HEK293 (cell line): ENCODE data around the gene PDCD4.

ENCODE experiments used
- FEZF1 ChIP-seq: fragments of 450-650 bp; formaldehyde crosslinking; IDR thresholded peaks from 2 replicates; pipeline ENCODE4 v1.5.1; 2016; ENCODE audit warnings: missing biosample characterization, missing genetic modification characterization
- GLIS1 ChIP-seq: fragments of 450-650 bp; formaldehyde crosslinking; IDR thresholded peaks from 2 replicates; pipeline ENCODE4 v1.5.1; 2016; ENCODE audit warnings: missing biosample characterization, missing genetic modification characterization
- KLF10 ChIP-seq: fragments of 450-650 bp; IDR thresholded peaks from 2 replicates; pipeline ENCODE4 v1.5.1; 2018; ENCODE audit warnings: missing biosample characterization, mild to moderate bottlenecking, missing genetic modification characterization
- KLF8 ChIP-seq: fragments of 450-650 bp; formaldehyde crosslinking; IDR thresholded peaks from 2 replicates; pipeline ENCODE4 v1.5.1; 2016; ENCODE audit warnings: missing biosample characterization, missing genetic modification characterization
- MEIS1 ChIP-seq: sonication (generic); formaldehyde crosslinking; IDR thresholded peaks from 2 replicates; pipeline ENCODE4 v1.8.1; 2022; ENCODE audit warnings: missing genetic modification reagents, mild to moderate bottlenecking, borderline replicate concordance
- OSR2 ChIP-seq: fragments of 450-650 bp; formaldehyde crosslinking; IDR thresholded peaks from 2 replicates; pipeline ENCODE4 v1.5.1; 2016; ENCODE audit warnings: missing biosample characterization, missing genetic modification characterization
- YY1 ChIP-seq: fragments of 450-650 bp; formaldehyde crosslinking; IDR thresholded peaks from 2 replicates; pipeline ENCODE4 v1.5.1; 2018; ENCODE audit warnings: missing biosample characterization, missing genetic modification characterization
- ZFHX2 ChIP-seq: fragments of 450-650 bp; formaldehyde crosslinking; conservative IDR thresholded peaks from 2 replicates; pipeline ENCODE4 v1.5.1; 2016; ENCODE audit warnings: missing biosample characterization, missing genetic modification characterization
- ZNF133 ChIP-seq: fragments of 450-650 bp; formaldehyde crosslinking; IDR thresholded peaks from 2 replicates; pipeline ENCODE4 v1.5.1; 2016; ENCODE audit warnings: missing biosample characterization, missing genetic modification characterization
- ZNF138 ChIP-seq: fragments of 450-650 bp; formaldehyde crosslinking; IDR thresholded peaks from 2 replicates; pipeline ENCODE4 v1.5.1; 2016; ENCODE audit warnings: missing biosample characterization, missing genetic modification characterization, borderline replicate concordance
- ZNF19 ChIP-seq: fragments of 450-650 bp; formaldehyde crosslinking; IDR thresholded peaks from 2 replicates; pipeline ENCODE4; 2016; ENCODE audit warnings: missing biosample characterization, missing genetic modification characterization, low read depth
- ZNF211 ChIP-seq: fragments of 450-650 bp; formaldehyde crosslinking; IDR thresholded peaks from 2 replicates; pipeline ENCODE4 v1.5.1; 2016; ENCODE audit warnings: low read depth, missing biosample characterization, missing genetic modification characterization
- ZNF24 ChIP-seq: fragments of 450-650 bp; formaldehyde crosslinking; IDR thresholded peaks from 2 replicates; pipeline ENCODE4 v1.5.1; 2016; ENCODE audit warnings: missing biosample characterization, missing genetic modification characterization
- ZNF324 ChIP-seq: fragments of 450-650 bp; formaldehyde crosslinking; IDR thresholded peaks from 2 replicates; pipeline ENCODE4 v1.5.1; 2016; ENCODE audit warnings: missing biosample characterization, missing genetic modification characterization
- ZNF394 ChIP-seq: fragments of 450-650 bp; formaldehyde crosslinking; IDR thresholded peaks from 2 replicates; pipeline ENCODE4 v1.5.1; 2016; ENCODE audit warnings: missing biosample characterization, missing genetic modification characterization, mild to moderate bottlenecking, moderate library complexity, borderline replicate concordance
- ZNF426 ChIP-seq: fragments of 450-650 bp; formaldehyde crosslinking; IDR thresholded peaks from 2 replicates; pipeline ENCODE4 v1.5.1; 2017; ENCODE audit warnings: missing biosample characterization, missing genetic modification characterization, mild to moderate bottlenecking, inconsistent platforms, moderate library complexity
- ZNF48 ChIP-seq: fragments of 450-650 bp; formaldehyde crosslinking; IDR thresholded peaks from 2 replicates; pipeline ENCODE4 v1.5.1; 2016; ENCODE audit warnings: missing biosample characterization, missing genetic modification characterization
- ZNF510 ChIP-seq: fragments of 450-650 bp; formaldehyde crosslinking; IDR thresholded peaks from 2 replicates; pipeline ENCODE4 v1.5.1; 2018; ENCODE audit warnings: mild to moderate bottlenecking, missing genetic modification characterization, missing biosample characterization; ENCODE audit not compliant: insufficient replicate concordance
- ZNF600 ChIP-seq: fragments of 450-650 bp; formaldehyde crosslinking; IDR thresholded peaks from 2 replicates; pipeline ENCODE4 v1.5.1; 2016; ENCODE audit warnings: missing biosample characterization, missing genetic modification characterization
- ZNF626 ChIP-seq: fragments of 450-650 bp; sonication (Bioruptor Pico); formaldehyde crosslinking; IDR thresholded peaks from 2 replicates; pipeline ENCODE4 v1.5.1; 2018; ENCODE audit warnings: missing biosample characterization, missing genetic modification characterization, inconsistent platforms
- ZNF629 ChIP-seq: fragments of 450-650 bp; formaldehyde crosslinking; IDR thresholded peaks from 2 replicates; pipeline ENCODE4 v1.5.1; 2017; ENCODE audit warnings: missing biosample characterization, missing genetic modification characterization
- ZNF677 ChIP-seq: fragments of 450-650 bp; IDR thresholded peaks from 2 replicates; pipeline ENCODE4 v1.5.0; 2018; ENCODE audit warnings: missing biosample characterization, mild to moderate bottlenecking, missing genetic modification characterization, moderate library complexity
- TF ChIP-seq, protein P1 (sequence below): fragments of 450-650 bp; formaldehyde crosslinking; IDR thresholded peaks from 2 replicates; pipeline ENCODE4 v1.5.1; 2016; ENCODE audit warnings: missing biosample characterization, missing genetic modification characterization
- TF ChIP-seq, protein P2 (sequence below): fragments of 450-650 bp; formaldehyde crosslinking; IDR thresholded peaks from 2 replicates; pipeline ENCODE4 v1.5.1; 2016; ENCODE audit warnings: missing biosample characterization, missing genetic modification characterization
- TF ChIP-seq, protein P3 (sequence below): fragments of 450-650 bp; formaldehyde crosslinking; IDR thresholded peaks from 2 replicates; pipeline ENCODE4 v1.5.1; 2016; ENCODE audit warnings: missing biosample characterization, missing genetic modification characterization
- TF ChIP-seq, protein P4 (sequence below): fragments of 450-650 bp; formaldehyde crosslinking; IDR thresholded peaks from 2 replicates; pipeline ENCODE4 v1.5.1; 2016; ENCODE audit warnings: missing biosample characterization, missing genetic modification characterization, borderline replicate concordance
- TF ChIP-seq, protein P5 (sequence below): fragments of 450-650 bp; IDR thresholded peaks from 2 replicates; pipeline ENCODE4 v1.5.1; 2018; ENCODE audit warnings: missing biosample characterization, missing genetic modification characterization
- TF ChIP-seq, protein P6 (sequence below): fragments of 450-650 bp; formaldehyde crosslinking; IDR thresholded peaks from 2 replicates; pipeline ENCODE4 v1.5.1; 2016; ENCODE audit warnings: missing biosample characterization, missing genetic modification characterization
- TF ChIP-seq, protein P7 (sequence below): fragments of 450-650 bp; formaldehyde crosslinking; IDR thresholded peaks from 2 replicates; pipeline ENCODE4 v1.5.1; 2016; ENCODE audit warnings: missing biosample characterization, missing genetic modification characterization

PDCD4 gene

DNA sequence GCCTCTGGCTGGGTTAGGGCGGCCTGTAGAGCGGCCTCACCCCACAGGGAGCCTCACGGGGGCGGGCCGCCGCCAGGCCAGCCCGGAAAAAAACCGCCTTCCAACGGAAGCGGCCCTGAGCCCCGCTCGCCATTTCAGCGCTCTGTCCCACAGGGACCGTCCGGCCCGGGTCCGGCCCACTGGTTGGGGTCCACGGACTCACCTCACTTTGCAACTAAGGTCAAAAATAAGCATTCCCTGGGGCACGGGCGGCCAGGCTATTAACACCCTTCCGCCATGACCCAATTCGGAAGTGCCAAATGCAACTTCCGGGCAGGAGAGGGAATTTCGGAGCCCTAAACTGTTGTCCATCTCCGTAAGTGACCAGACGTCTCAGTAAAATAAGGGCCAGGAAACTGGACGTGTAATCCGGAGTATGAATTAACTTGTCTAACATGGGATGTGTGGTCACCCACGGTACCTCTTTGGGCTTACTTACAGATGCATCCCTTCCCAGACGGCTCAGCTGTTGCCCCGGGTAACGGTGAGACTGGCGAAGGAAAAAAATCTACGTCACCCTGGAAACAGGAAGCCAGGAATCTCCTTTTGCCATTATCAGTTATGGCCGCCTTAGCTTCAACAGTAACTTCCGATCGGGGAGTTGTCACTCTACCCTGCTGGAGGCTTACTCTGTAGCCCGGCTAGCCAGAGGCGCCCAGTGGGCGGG lies 47.1 kb downstream of the PDCD4 start, which contains the start of gene BBIP1 (continued):
- TF ChIP-seq, protein P1, sequence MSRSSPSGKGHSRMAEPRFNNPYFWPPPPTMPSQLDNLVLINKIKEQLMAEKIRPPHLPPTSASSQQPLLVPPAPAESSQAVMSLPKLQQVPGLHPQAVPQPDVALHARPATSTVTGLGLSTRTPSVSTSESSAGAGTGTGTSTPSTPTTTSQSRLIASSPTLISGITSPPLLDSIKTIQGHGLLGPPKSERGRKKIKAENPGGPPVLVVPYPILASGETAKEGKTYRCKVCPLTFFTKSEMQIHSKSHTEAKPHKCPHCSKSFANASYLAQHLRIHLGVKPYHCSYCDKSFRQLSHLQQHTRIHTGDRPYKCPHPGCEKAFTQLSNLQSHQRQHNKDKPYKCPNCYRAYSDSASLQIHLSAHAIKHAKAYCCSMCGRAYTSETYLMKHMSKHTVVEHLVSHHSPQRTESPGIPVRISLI (tag by site-specific recombination): peak; percentile 96
- TF ChIP-seq YY1: peak; percentile 85
- TF ChIP-seq, protein P2, sequence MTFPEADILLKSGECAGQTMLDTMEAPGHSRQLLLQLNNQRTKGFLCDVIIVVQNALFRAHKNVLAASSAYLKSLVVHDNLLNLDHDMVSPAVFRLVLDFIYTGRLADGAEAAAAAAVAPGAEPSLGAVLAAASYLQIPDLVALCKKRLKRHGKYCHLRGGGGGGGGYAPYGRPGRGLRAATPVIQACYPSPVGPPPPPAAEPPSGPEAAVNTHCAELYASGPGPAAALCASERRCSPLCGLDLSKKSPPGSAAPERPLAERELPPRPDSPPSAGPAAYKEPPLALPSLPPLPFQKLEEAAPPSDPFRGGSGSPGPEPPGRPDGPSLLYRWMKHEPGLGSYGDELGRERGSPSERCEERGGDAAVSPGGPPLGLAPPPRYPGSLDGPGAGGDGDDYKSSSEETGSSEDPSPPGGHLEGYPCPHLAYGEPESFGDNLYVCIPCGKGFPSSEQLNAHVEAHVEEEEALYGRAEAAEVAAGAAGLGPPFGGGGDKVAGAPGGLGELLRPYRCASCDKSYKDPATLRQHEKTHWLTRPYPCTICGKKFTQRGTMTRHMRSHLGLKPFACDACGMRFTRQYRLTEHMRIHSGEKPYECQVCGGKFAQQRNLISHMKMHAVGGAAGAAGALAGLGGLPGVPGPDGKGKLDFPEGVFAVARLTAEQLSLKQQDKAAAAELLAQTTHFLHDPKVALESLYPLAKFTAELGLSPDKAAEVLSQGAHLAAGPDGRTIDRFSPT (tag by site-specific recombination): peak; percentile 90
- TF ChIP-seq ZNF324 (tag by site-specific recombination): no peak; the same call in none of the 2 replicates
- no peak for TF ChIP-seq ZNF211 (tag by site-specific recombination)
- TF ChIP-seq ZNF19 (tag by site-specific recombination): no peak
- no peak for TF ChIP-seq ZNF677 (tag by site-specific recombination)
- TF ChIP-seq, protein P3, sequence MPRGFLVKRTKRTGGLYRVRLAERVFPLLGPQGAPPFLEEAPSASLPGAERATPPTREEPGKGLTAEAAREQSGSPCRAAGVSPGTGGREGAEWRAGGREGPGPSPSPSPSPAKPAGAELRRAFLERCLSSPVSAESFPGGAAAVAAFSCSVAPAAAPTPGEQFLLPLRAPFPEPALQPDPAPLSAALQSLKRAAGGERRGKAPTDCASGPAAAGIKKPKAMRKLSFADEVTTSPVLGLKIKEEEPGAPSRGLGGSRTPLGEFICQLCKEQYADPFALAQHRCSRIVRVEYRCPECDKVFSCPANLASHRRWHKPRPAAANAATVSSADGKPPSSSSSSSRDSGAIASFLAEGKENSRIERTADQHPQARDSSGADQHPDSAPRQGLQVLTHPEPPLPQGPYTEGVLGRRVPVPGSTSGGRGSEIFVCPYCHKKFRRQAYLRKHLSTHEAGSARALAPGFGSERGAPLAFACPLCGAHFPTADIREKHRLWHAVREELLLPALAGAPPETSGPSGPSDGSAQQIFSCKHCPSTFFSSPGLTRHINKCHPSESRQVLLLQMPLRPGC: no peak; the same call in 1 of the 2 replicates
- TF ChIP-seq ZNF48 (tag by site-specific recombination): no peak
- TF ChIP-seq, protein P4, sequence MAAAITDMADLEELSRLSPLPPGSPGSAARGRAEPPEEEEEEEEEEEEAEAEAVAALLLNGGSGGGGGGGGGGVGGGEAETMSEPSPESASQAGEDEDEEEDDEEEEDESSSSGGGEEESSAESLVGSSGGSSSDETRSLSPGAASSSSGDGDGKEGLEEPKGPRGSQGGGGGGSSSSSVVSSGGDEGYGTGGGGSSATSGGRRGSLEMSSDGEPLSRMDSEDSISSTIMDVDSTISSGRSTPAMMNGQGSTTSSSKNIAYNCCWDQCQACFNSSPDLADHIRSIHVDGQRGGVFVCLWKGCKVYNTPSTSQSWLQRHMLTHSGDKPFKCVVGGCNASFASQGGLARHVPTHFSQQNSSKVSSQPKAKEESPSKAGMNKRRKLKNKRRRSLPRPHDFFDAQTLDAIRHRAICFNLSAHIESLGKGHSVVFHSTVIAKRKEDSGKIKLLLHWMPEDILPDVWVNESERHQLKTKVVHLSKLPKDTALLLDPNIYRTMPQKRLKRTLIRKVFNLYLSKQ: no peak
- peak; percentile 100 for TF ChIP-seq ZNF600
- no peak for TF ChIP-seq ZNF510 (tag by site-specific recombination)
- TF ChIP-seq, protein P5, sequence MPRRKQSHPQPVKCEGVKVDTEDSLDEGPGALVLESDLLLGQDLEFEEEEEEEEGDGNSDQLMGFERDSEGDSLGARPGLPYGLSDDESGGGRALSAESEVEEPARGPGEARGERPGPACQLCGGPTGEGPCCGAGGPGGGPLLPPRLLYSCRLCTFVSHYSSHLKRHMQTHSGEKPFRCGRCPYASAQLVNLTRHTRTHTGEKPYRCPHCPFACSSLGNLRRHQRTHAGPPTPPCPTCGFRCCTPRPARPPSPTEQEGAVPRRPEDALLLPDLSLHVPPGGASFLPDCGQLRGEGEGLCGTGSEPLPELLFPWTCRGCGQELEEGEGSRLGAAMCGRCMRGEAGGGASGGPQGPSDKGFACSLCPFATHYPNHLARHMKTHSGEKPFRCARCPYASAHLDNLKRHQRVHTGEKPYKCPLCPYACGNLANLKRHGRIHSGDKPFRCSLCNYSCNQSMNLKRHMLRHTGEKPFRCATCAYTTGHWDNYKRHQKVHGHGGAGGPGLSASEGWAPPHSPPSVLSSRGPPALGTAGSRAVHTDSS (tag by site-specific recombination): 0 out of 2 replicates have a peak, but pooled peaks have one; percentile 13
- no peak for TF ChIP-seq MEIS1 (CRISPR knock-in tag)
- 0 out of 2 replicates have a peak, but pooled peaks have one; percentile 28 for TF ChIP-seq OSR2 (tag by site-specific recombination)
- TF ChIP-seq KLF8 (tag by site-specific recombination): peak; percentile 96
- TF ChIP-seq ZNF24 (tag by site-specific recombination): no peak; the same call in 1 of the 2 replicates
- TF ChIP-seq ZNF626 (tag by site-specific recombination): no peak
- peak; percentile 99 for TF ChIP-seq ZNF629
- TF ChIP-seq ZNF426 (tag by site-specific recombination): no peak
- TF ChIP-seq ZNF133 (tag by site-specific recombination): no peak
- TF ChIP-seq ZNF138 (tag by site-specific recombination): no peak
- TF ChIP-seq KLF10 (tag by site-specific recombination): no peak; the same call in 1 of the 2 replicates
- TF ChIP-seq GLIS1: peak; percentile 95
- TF ChIP-seq ZFHX2 (tag by site-specific recombination): peak; percentile 71
- 0 out of 2 replicates have a peak, but pooled peaks have one; percentile 55 for TF ChIP-seq FEZF1 (tag by site-specific recombination)
- peak; percentile 95; the same call in 1 of the 2 replicates for TF ChIP-seq ZNF394
- TF ChIP-seq, protein P6, sequence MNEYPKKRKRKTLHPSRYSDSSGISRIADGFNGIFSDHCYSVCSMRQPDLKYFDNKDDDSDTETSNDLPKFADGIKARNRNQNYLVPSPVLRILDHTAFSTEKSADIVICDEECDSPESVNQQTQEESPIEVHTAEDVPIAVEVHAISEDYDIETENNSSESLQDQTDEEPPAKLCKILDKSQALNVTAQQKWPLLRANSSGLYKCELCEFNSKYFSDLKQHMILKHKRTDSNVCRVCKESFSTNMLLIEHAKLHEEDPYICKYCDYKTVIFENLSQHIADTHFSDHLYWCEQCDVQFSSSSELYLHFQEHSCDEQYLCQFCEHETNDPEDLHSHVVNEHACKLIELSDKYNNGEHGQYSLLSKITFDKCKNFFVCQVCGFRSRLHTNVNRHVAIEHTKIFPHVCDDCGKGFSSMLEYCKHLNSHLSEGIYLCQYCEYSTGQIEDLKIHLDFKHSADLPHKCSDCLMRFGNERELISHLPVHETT: peak; percentile 74
- TF ChIP-seq, protein P7, sequence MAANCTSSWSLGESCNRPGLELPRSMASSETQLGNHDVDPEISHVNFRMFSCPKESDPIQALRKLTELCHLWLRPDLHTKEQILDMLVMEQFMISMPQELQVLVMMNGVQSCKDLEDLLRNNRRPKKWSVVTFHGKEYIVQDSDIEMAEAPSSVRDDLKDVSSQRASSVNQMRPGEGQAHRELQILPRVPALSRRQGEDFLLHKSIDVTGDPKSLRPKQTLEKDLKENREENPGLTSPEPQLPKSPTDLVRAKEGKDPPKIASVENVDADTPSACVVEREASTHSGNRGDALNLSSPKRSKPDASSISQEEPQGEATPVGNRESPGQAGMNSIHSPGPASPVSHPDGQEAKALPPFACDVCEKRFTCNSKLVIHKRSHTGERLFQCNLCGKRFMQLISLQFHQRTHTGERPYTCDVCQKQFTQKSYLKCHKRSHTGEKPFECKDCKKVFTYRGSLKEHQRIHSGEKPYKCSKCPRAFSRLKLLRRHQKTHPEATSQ (tag by site-specific recombination): no peak
